GM10248 (cell line): ENCODE data around the gene GRK2.

Experiments used
- CTCF ChIA-PET: fragments of 300-600 bp; sonication (Branson Sonifier 250); formaldehyde crosslinking; extraction: SDS; loops from one replicate; lab custom pipeline; 2021; ENCODE audit warnings: antibody characterized with exemption; lab: Yijun Ruan, JAX
- POLR2A ChIA-PET: fragments of 350-650 bp; sonication (Branson Sonifier 250); formaldehyde crosslinking; extraction: SDS; loops from one replicate; lab custom pipeline; 2020; ENCODE audit warnings: antibody characterized with exemption; lab: Yijun Ruan, JAX
- DNase-seq: peaks from one replicate; pipeline ENCODE4 v3.0.0; 2012; ENCODE audit errors: extremely low spot score
- TF ChIP-seq, protein P1 (sequence below): IDR thresholded peaks from 2 replicates; pipeline ENCODE4 v1.5.1; 2012; ENCODE audit warnings: mild to moderate bottlenecking, low read depth; ENCODE audit errors: extremely low read depth, missing control alignments, control extremely low read depth

GRK2 gene

DNA sequence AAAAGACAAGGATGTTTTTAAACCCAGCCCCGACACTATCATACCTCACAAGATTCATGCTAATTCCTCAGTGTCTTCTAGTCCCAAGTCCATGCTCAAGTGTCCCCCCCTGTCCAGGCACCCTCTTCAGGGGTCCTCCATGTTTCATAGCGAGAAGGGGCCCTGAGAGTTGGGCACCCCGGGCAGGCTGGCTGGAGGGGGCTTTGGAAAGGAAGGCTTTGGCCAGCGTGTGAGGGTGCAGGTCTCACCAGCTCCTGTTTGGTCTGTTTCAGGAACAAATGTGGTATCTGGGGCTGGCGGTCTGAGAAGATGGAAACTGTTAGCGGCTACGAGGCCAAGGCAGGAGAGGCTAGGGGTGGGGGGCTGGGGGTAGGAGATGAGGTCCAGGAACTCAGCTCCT is 32.5 kb downstream of the GRK2 start:
- TF ChIP-seq, protein P1, sequence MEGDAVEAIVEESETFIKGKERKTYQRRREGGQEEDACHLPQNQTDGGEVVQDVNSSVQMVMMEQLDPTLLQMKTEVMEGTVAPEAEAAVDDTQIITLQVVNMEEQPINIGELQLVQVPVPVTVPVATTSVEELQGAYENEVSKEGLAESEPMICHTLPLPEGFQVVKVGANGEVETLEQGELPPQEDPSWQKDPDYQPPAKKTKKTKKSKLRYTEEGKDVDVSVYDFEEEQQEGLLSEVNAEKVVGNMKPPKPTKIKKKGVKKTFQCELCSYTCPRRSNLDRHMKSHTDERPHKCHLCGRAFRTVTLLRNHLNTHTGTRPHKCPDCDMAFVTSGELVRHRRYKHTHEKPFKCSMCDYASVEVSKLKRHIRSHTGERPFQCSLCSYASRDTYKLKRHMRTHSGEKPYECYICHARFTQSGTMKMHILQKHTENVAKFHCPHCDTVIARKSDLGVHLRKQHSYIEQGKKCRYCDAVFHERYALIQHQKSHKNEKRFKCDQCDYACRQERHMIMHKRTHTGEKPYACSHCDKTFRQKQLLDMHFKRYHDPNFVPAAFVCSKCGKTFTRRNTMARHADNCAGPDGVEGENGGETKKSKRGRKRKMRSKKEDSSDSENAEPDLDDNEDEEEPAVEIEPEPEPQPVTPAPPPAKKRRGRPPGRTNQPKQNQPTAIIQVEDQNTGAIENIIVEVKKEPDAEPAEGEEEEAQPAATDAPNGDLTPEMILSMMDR, result no peak
- CTCF ChIA-PET, result interaction anchor here (1.4 to 3.5 kb wide), 4 partner anchors 9 to 83 kb away, joined by 4 to 20 read pairs (median 8); partner anchors contain the start of gene ANKRD13D
- no peak for DNase-seq
- POLR2A ChIA-PET, result interaction anchor here (0.5 kb wide), 1 partner anchor 30 kb away, joined by 8 read pairs; no protein-coding TSS in a partner anchor

DNA sequence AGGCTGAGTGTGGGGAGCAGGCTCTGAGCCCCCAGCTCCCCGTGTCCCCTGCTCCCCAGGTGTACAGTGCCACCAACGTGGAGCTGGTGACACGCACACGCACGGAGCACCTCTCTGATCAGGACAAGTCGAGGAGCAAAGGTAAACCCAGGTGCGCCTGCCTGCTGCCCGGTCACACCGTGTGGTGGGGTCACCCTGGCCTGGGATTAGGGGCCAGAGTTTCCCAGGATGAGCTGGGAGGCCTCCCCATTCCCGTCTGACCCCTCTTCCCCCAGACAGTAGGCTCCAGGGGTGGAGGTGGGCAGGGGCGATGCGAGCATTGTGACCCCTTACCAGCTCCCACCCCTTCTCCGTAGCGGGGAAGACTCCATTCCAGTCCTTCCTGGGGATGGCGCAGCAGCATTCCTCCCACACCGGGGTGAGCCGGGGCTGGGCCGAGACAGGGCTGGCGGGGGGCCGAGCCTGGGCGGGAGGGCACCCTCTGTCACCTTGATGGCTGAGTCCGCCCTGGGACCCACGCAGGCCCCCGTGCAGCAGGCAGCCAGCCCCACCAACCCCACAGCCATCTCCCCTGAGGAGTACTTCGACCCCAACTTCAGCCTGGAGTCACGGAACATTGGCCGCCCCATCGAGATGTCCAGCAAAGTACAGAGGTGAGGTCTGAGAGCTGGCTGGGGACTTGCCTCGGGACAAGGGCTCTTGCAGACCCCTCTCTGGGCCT is 33.4 kb downstream of the GRK2 start:
- CTCF ChIA-PET, result interaction anchor here (2.1 to 3.5 kb wide), 3 partner anchors 10 to 82 kb away, joined by 7 to 20 read pairs (median 8); partner anchors contain the start of gene ANKRD13D
- no peak for DNase-seq
- POLR2A ChIA-PET, result no interaction called here
- TF ChIP-seq, protein P1, result no peak

DNA sequence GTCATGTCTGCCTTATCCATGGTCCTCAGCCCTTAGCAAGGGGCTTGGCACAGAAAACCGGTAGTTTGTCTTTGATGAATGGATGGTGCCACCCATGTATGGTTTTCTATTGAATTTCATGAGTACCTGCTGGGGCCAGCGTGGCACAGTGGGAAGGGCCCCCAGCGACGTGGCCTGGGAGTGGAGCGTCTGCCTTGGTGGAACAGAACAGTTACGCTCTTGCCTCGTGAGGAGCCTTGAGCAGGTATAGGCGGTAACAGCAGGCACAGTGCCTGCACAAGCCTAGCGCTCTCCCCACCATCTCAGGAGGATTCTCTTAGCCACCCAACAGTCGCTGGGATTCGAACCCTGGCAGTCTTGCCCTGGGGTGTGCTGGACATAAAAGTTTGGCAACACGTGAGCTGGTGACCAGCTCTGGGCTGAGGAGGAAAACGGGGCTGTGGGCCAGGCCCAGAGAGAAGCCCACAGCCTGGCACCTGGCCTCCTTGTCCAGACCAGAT is 34.0 kb downstream of the GRK2 start:
- ChIA-PET POLR2A (no interaction called here), CTCF (interaction anchor here (1.0 to 3.5 kb wide), 4 partner anchors 14 to 81 kb away, joined by 4 to 20 read pairs (median 8); no protein-coding TSS in a partner anchor)
- TF ChIP-seq, protein P1, result no peak
- no peak for DNase-seq

DNA sequence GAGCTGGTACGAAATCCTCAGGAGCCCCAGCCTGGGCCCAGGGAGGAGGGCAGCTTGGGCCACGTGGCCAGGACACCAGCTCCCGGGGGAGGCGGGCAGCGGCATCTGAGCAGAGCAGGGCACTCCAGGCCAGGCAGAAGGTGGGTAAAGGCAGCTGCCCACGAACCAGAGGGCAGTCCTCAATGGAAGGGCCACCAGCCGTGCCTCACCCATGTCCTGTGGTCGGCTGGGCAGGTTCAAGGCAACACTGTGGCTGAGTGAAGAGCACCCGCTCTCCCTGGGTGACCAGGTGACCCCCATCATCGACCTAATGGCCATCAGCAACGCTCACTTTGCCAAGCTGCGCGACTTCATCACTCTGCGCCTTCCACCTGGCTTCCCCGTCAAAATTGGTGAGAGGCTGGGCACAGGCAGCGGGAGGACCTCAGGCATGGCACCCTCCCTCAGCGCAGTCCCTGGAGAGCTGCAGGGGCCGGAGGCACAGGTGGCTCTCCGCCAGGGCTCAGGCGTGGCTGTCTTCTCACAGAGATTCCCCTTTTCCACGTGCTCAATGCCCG is 34.6 kb downstream of the GRK2 start:
- ChIA-PET POLR2A (no interaction called here), CTCF (interaction anchor here (0.8 to 3.5 kb wide), 4 partner anchors 9 to 50 kb away, joined by 4 to 20 read pairs (median 6); no protein-coding TSS in a partner anchor)
- DNase-seq, result no peak
- TF ChIP-seq, protein P1, result no peak

DNA sequence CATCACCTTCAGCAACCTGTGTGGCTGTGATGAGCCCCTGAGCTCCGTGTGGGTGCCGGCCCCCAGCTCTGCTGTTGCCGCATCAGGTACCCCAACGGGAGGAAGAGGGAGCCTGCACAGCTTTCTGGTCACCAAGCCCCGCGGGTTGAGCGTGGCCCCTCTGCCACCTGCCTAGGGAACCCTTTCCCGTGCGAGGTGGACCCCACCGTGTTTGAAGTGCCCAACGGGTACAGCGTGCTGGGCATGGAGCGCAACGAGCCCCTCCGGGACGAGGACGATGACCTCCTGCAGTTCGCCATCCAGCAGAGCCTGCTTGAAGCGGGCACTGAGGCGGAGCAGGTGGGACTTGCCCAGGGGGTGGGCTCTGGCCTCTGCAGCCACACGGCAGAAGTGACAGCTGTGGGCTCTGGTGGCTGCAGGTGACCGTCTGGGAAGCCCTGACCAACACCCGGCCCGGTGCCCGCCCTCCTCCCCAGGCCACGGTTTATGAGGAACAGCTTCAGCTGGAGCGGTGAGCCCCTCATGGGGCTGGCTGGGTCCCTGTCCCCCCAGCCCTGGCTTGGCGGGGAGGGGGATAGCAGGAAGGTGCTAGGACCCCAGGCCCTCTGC is 35.1 kb downstream of the GRK2 start:
- DNase-seq, result no peak
- TF ChIP-seq, protein P1, result no peak
- CTCF ChIA-PET, result interaction anchor here (0.8 to 3.5 kb wide), 5 partner anchors 9 to 50 kb away, joined by 4 to 20 read pairs (median 5); no protein-coding TSS in a partner anchor
- POLR2A ChIA-PET, result no interaction called here

DNA sequence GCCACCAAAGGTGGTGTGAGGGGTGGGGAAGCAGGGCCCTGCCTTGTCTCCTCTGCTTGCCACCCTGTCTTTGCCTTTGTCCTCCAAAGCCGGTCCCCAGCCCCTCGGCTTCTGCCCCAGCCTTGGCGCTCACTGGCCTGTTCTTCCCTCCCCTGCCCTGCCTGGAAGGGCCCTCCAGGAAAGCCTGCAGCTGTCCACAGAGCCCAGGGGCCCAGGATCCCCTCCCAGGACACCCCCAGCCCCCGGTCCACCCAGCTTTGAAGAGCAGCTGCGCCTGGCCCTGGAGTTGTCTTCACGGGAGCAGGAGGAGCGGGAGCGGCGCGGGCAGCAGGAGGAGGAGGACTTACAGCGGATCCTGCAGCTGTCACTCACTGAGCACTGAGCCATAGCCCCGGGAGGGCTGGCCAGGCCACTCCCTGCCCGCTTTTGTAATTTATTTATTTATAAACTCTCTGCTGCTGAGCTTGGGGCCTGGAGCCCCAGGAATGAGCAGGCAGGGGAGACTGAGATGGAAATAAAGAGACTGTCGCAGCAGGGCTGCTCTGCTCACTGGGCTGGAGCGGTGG is 35.8 kb downstream of the GRK2 start:
- no peak for DNase-seq
- CTCF ChIA-PET, result interaction anchor here (0.8 to 1.9 kb wide), 5 partner anchors 8 to 49 kb away, joined by 3 to 9 read pairs (median 4); partner anchors contain the start of gene ANKRD13D
- POLR2A ChIA-PET, result no interaction called here
- TF ChIP-seq, protein P1, result no peak
